H1 (cell line): ENCODE data around the gene PTK6.

Experiments used
- BRCA1 ChIP-seq: IDR thresholded peaks from 2 replicates; pipeline ENCODE4 v1.6.1; 2012; ENCODE audit warnings: low read depth, low read length, improper control_type of control experiment
- CTCF ChIP-seq, 3 experiments: IDR thresholded peaks; 1 replicate in 2 of 3; 2 replicates in 1 of 3; pipeline versions ENCODE4 v1.5.1 to v1.6.1; 2011; ENCODE audit warnings: low read length in 3 of 3, mild to moderate bottlenecking in 3 of 3, inconsistent platforms in 2 of 3, low read depth in 1 of 3, moderate library complexity in 1 of 3; ENCODE audit not compliant: insufficient read depth in 1 of 3; ENCODE audit errors: control extremely low read depth in 1 of 3
- FOSL1 ChIP-seq: IDR thresholded peaks from 2 replicates; pipeline ENCODE4 v1.6.1; 2011; ENCODE audit warnings: mild to moderate bottlenecking, low read depth, low read length, moderate library complexity; ENCODE audit not compliant: insufficient read depth
- JUND ChIP-seq: IDR thresholded peaks from 2 replicates; pipeline ENCODE4 v1.6.1; 2011; ENCODE audit warnings: mild to moderate bottlenecking, improper control_type of control experiment, low read length
- MAX ChIP-seq: IDR thresholded peaks from 2 replicates; pipeline ENCODE4 v1.6.1; 2012; ENCODE audit warnings: inconsistent platforms
- NRF1 ChIP-seq: IDR thresholded peaks from 2 replicates; pipeline ENCODE4 v1.6.1; 2011; ENCODE audit warnings: mild to moderate bottlenecking, low read depth, low read length, improper control_type of control experiment
- POLR2A ChIP-seq, 2 experiments: IDR thresholded peaks; 1 replicate in 1 of 2; 2 replicates in 1 of 2; pipeline ENCODE4 v1.6.1; 2011; ENCODE audit warnings: low read depth in 2 of 2, low read length in 2 of 2, mild to moderate bottlenecking in 2 of 2; ENCODE audit errors: control extremely low read depth in 1 of 2

- no peak for TF ChIP-seq BRCA1
- no peak for TF ChIP-seq MAX
- TF ChIP-seq CTCF (IDR thresholded peaks at IDR 0.05; ENCODE audit: control extremely low read depth in 1 of 3, insufficient read depth in 1 of 3, low read depth in 1 of 3, low read length in 3 of 3): no peak
- TF ChIP-seq NRF1: no peak
- no peak for TF ChIP-seq FOSL1
- TF ChIP-seq POLR2A (IDR thresholded peaks at IDR 0.05; ENCODE audit: control extremely low read depth in 1 of 2, low read depth in 2 of 2, low read length in 2 of 2): no peak
- TF ChIP-seq JUND: no peak
These were observed 32.1 kb upstream of the PTK6 start for GRCh38 chr20:63568986-63569949.
